Fibroblast of mammary gland (primary cell): ENCODE data around the gene TOB1.
A peak's percentile ranks its signal among the peaks of the same experiment; 100 is the strongest.

ENCODE experiments used
- DNase-seq: peaks from one replicate; pipeline ENCODE4 v3.0.0-alpha.2; 2010; ENCODE audit warnings: low read depth
- H3K4me3 ChIP-seq: 2 replicates; pipeline ENCODE4 v1.5.1; 2011; ENCODE audit warnings: low read depth, mild to moderate bottlenecking, low read length, moderate library complexity; ENCODE audit not compliant: control insufficient read depth
- CTCF ChIP-seq: conservative IDR thresholded peaks from 2 replicates; pipeline ENCODE4 v1.5.1; 2011; ENCODE audit warnings: low read depth, low read length, inconsistent platforms; ENCODE audit not compliant: control insufficient read depth, insufficient read depth

The TOB1 gene

DNA sequence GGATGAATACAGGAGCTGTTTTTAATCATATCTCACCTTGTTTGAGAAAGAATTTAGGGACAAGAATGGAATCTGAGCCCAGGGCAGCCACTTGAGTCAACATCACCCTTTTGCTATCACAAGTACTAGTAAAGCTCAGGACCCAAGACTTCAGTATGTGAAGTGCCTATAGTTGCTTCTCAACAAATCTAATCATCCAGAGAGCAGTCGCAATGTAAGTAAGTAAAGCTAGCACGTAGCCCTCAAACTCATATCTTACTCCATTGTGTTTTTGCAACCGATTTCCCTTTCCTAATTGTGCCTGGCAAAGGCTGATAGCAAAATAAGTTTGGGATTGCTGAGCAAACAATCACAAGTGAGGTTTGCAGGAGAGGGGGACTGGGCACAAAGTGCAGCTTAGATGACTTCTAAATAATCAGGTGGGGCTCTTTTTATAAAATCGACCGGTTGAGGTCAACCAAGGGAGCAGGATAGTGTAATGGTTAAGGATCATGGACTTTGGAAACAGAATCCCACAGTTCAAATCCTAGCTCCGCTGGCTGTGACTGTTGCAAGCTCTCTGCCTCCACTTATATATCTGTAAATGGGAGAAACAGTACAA, 13.0 kb downstream of the TOB1 start:
- no peak for TF ChIP-seq CTCF
- no peak overlapping the region for H3K4me3 ChIP-seq
- no peak for DNase-seq

- no peak for TF ChIP-seq CTCF
- H3K4me3 ChIP-seq: no peak overlapping the region
- no peak for DNase-seq
Observed at GRCh38 chr17:50850640-50851039, 15.5 kb downstream of the TOB1 start.

- H3K4me3 ChIP-seq: no peak overlapping the region
- no peak for DNase-seq
- no peak for TF ChIP-seq CTCF
Observed at GRCh38 chr17:50848711-50849110, 17.4 kb downstream of the TOB1 start.

GRCh38 chr17:50848039-50848438, 18.1 kb downstream of the TOB1 start:
- H3K4me3 ChIP-seq: no peak overlapping the region
- DNase-seq: no peak
- no peak for TF ChIP-seq CTCF

- H3K4me3 ChIP-seq: no peak overlapping the region
- no peak for TF ChIP-seq CTCF
- DNase-seq: no peak
Observed at GRCh38 chr17:50847566-50847965, 18.6 kb downstream of the TOB1 start.

DNA sequence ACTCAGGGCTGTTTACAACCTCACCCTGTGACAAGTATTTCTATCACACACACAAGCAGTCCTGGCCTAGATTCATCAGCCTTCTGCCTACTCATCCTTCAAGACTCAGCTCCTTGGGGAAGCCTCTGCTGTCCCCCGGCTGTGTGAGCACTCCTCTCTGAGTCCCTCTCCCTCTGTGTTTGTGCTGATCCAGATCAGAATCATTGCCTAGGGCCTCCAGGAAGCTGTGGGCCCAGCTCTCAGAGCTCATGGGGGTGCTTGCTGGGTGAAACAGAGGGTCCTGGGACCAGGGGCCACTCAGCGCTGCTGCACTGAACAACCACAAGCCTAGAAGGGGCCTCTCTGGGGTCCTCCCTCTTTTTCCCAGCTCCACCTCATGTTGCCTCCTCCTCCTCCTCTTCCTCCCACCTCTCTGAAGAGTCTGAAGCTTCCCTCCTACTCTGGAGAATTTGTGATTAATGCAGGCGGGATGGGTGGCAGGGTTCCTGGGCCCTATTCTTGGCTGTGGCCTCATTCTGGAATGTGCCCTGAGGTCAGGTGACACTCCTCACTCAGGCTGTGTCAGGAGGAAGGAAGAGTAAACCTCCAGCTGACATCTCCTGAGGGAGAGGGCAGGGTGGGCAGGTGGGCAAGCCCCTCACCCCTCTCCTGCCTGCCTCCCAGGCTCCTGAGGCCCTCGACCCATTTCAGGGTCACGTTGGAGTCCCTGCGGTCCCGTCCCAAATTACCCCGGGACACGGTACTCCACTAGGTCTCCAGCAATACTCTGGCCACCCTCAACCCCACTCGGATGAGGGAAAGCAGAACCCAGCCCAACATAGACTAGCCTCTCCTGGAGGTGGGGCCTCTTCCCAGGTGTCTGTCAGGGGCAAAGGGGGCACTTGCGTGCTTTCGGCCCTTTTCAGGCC, 20.7 kb downstream of the TOB1 start:
- TF ChIP-seq CTCF: no peak
- no peak overlapping the region for H3K4me3 ChIP-seq
- DNase-seq: peak; percentile 46
